Sigmoid colon (tissue), 7 donors: Measurements from ENCODE around the gene BBX. TPM values are rescaled to one million over a fixed set of nuclear protein-coding genes. Genes with fewer than 3 reads are reported as not detected.
"Not testable (repeated sequence)": the region's sequence is repeated elsewhere in the genome, so short reads cannot be mapped to it uniquely, and the experiment has no call there.

Experiments used
- DNase-seq: peaks from one replicate; pipeline ENCODE4 v3.0.0-alpha.2; 2019
- H3K27ac ChIP-seq, 4 donors: fragments of 200-600 bp; sonication (generic); one replicate each; pipeline ENCODE4 v1.5.1; 2016 to 2019; ENCODE audit warnings: mild to moderate bottlenecking in 1 of 4
- H3K27me3 ChIP-seq, 3 donors: fragments of 200-600 bp; sonication (generic); one replicate each; pipeline ENCODE4 v1.5.1; 2019; ENCODE audit warnings: mild to moderate bottlenecking in 1 of 3
- H3K36me3 ChIP-seq, 4 donors: fragments of 200-600 bp; sonication (generic); one replicate each; pipeline ENCODE4 v1.5.1; 2016 to 2019
- H3K4me1 ChIP-seq, 4 donors: fragments of 200-600 bp; sonication (generic); one replicate each; pipeline ENCODE4 v1.5.1; 2017 to 2019
- H3K4me3 ChIP-seq, 4 donors: fragments of 200-600 bp; sonication (generic); one replicate each; pipeline ENCODE4 v1.5.1; 2017 to 2019; ENCODE audit warnings: mild to moderate bottlenecking in 2 of 4, moderate library complexity in 1 of 4
- H3K9me3 ChIP-seq, 4 donors: fragments of 200-600 bp in 3 of 4; sonication (generic) in 3 of 4; one replicate each; pipeline versions ENCODE4 v1.5.1 to v1.6.1; 2013 to 2019
- EP300 ChIP-seq, 4 donors: sonication (generic); formaldehyde crosslinking; IDR thresholded peaks; one replicate each; pipeline ENCODE4 v1.6.1; 2017; ENCODE audit warnings: antibody characterized with exemption in 4 of 4
- POLR2A ChIP-seq, 2 donors: fragments of 450-650 bp; IDR thresholded peaks; one replicate each; pipeline ENCODE4 v1.6.1; 2016; ENCODE audit warnings: antibody characterized with exemption in 2 of 2, mild to moderate bottlenecking in 2 of 2, moderate library complexity in 2 of 2
- POLR2AphosphoS5 ChIP-seq, 4 donors: sonication (generic); formaldehyde crosslinking; IDR thresholded peaks; one replicate each; pipeline ENCODE4 v1.6.1; 2017; ENCODE audit warnings: antibody characterized with exemption in 4 of 4
- WGBS, 2 donors: extraction: QIAGEN DNeasy Blood & Tissue Kit; methylation state at CpG; one replicate each; pipeline ENCODE4 v1.1.7; 2013; 5-methylcytosine and 5-hydroxymethylcytosine counted together
- intact Hi-C: fragments of 100-400 bp; cut with DNase I; formaldehyde crosslinking; loops from one replicate; pipeline ENCODE4 v1.15.1; 2023
- polyA plus RNA-seq, 3 donors: library from polyadenylated mRNA; stranded (reverse); fragments of 200-250 nt; gene quantifications; one replicate each; pipeline ENCODE4 v1.2.3, GENCODE V29; 2013
- total RNA-seq, 4 donors: library from RNA; depleted of rRNA; stranded (reverse); fragments of >200 nt; gene quantifications; one replicate each; pipeline ENCODE4 v1.1.0, GENCODE V29; 2016
- TF ChIP-seq, protein P1 (sequence below), 4 experiments: fragments of 450-650 bp in 3 of 4; fragments of 200-600 bp in 1 of 4; IDR thresholded peaks; one replicate each; pipeline ENCODE4 v1.5.1; 2016 to 2019; ENCODE audit warnings: antibody characterized with exemption in 4 of 4, mild to moderate bottlenecking in 3 of 4, moderate library complexity in 2 of 4
- donor health status: healthy with polysubstance abuse.
- donor health status: Bipolar disorder and iron deficiency.
- donor health status: healthy.

The BBX gene
- total and polyA plus RNA-seq, 7 donors = 3.0 to 93.3 (median 71.1) TPM

DNA sequence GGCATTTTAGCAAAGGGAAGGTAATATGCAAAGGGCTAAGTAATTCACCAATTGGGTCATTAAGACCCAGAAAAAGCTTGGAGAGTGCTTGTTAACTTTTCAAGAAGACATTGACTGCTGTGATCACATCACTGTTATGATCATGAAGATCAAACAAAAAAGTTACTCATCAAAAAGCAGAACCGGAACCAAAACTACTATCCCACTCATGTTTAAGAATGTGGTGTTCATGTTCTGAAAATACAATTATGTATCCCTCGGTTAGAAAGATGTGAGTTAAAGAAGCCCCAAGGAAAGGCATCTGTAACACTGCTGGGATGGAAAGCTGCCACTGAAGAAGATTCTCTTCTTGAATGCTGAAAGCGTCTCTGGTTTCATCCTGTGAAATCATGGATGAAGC, 32.6 kb downstream of the BBX start:
- Histone ChIP-seq H3K27me3 (no peaks in the 10 kb centered on the region), H3K4me3 (no peak overlapping the region), H3K9me3 (no peaks in the 10 kb centered on the region), H3K27ac (no peak overlapping the region), H3K36me3 (no peaks in the 10 kb centered on the region), H3K4me1 (peaks cover 0 to 11% (median 4%) of the 10 kb centered on the region in 4 donors)
- WGBS, 2 donors = 89 to 93% methylated on average over 3 of the region's 3 CpGs
- intact Hi-C loops = no loop called here
- TF ChIP-seq POLR2AphosphoS5 (IDR thresholded peaks at IDR 0.05) (no peak), EP300 (IDR thresholded peaks at IDR 0.05) (no peak), POLR2A (IDR thresholded peaks at IDR 0.05) (no peak)
- TF ChIP-seq, protein P1, sequence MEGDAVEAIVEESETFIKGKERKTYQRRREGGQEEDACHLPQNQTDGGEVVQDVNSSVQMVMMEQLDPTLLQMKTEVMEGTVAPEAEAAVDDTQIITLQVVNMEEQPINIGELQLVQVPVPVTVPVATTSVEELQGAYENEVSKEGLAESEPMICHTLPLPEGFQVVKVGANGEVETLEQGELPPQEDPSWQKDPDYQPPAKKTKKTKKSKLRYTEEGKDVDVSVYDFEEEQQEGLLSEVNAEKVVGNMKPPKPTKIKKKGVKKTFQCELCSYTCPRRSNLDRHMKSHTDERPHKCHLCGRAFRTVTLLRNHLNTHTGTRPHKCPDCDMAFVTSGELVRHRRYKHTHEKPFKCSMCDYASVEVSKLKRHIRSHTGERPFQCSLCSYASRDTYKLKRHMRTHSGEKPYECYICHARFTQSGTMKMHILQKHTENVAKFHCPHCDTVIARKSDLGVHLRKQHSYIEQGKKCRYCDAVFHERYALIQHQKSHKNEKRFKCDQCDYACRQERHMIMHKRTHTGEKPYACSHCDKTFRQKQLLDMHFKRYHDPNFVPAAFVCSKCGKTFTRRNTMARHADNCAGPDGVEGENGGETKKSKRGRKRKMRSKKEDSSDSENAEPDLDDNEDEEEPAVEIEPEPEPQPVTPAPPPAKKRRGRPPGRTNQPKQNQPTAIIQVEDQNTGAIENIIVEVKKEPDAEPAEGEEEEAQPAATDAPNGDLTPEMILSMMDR (IDR thresholded peaks at IDR 0.05) = no peak
- no peak for DNase-seq

DNA sequence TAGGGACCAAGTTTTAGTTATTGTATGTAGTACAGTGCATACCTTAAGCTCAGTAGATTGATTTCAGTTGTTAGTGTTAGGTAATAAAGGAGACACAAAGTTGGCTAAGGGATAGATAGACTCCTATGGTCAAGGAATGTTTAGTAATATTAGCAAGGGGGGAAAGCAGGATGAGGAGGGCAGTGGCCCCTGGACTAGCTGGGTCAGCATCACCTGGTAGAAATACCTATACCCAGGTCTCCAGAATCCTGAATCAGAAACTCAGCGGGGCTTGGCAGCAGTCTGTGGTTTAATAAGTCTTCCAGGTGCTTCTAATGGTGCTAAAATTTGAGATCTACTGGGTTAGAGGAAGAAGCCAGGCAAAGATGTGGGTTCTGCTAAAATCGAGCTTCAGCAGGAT, 35.0 kb downstream of the BBX start:
- Histone ChIP-seq H3K9me3 (no peaks in the 10 kb centered on the region), H3K27me3 (no peaks in the 10 kb centered on the region), H3K4me3 (no peak overlapping the region), H3K27ac (no peak overlapping the region), H3K36me3 (no peaks in the 10 kb centered on the region), H3K4me1 (peaks cover 0 to 11% (median 4%) of the 10 kb centered on the region in 4 donors)
- no peak for DNase-seq
- intact Hi-C loops = no loop called here
- 94 to 95% methylated on average over 2 of the region's 2 CpGs for WGBS, 2 donors
- no peak for TF ChIP-seq POLR2AphosphoS5 (IDR thresholded peaks at IDR 0.05)
- TF ChIP-seq EP300 (IDR thresholded peaks at IDR 0.05) = no peak
- TF ChIP-seq POLR2A (IDR thresholded peaks at IDR 0.05) = no peak
- TF ChIP-seq, protein P1 (IDR thresholded peaks at IDR 0.05) = no peak

DNA sequence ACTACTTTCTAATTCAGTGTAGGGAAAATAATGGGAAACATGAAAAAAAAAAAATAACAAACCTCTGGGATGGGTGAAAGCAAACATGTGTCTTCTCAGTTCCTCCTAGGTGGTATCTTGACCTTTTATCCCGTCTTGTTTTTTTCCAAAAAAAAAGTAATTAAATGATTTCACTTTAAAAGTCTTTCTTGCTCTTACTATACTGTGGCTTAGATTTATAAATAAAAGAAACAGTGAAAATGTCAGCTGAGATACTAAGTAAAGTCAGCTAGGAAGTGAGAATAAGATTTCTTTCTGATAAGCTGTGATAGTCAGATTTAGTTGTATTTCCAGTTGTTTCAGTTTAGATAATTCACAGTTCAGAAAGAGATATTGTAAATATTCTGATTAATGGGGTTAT, 37.4 kb downstream of the BBX start:
- no peaks in the 10 kb centered on the region for H3K36me3 ChIP-seq
- WGBS, 2 donors = 74 to 75% methylated on average over 1 of the region's 1 CpG

DNA sequence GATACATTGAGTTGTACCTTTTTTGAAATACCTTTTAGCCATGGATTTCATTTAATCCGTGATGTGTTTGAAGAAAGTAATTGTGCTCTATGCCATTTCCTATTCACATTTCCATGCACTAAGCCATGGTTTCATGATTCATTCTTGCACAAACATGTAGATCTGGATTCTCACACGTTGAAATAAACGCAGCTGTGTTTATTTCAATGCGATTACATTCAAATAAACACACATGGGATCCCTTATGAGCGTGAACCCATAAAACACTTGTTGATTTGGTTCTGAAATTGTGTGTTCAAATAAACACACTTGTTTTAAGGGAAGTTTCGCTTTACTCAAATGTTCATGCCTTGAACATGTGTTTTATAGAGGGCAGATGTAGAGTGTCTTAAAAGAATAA, 39.2 kb downstream of the BBX start:
- Histone ChIP-seq H3K4me3 (no peak overlapping the region), H3K27me3 (no peaks in the 10 kb centered on the region), H3K9me3 (no peaks in the 10 kb centered on the region), H3K36me3 (no peaks in the 10 kb centered on the region), H3K27ac (no peak overlapping the region), H3K4me1 (peaks cover 0 to 17% (median 7%) of the 10 kb centered on the region in 4 donors)
- DNase-seq = no peak
- intact Hi-C loops = no loop called here
- WGBS, 2 donors = 65 to 70% methylated on average over 6 of the region's 6 CpGs
- no peak for TF ChIP-seq POLR2A (IDR thresholded peaks at IDR 0.05)
- TF ChIP-seq, protein P1 (IDR thresholded peaks at IDR 0.05) = no peak
- TF ChIP-seq EP300 (IDR thresholded peaks at IDR 0.05) = no peak
- no peak for TF ChIP-seq POLR2AphosphoS5 (IDR thresholded peaks at IDR 0.05)

More for the DNA sequence above, 37.4 kb downstream of the BBX start:
- H3K27ac ChIP-seq = no peak overlapping the region
- no peaks in the 10 kb centered on the region for H3K9me3 ChIP-seq
- H3K4me1 ChIP-seq = peaks cover 0 to 17% (median 7%) of the 10 kb centered on the region in 4 donors
- no peaks in the 10 kb centered on the region for H3K27me3 ChIP-seq
- no peak for DNase-seq
- intact Hi-C loops = no loop called here
- TF ChIP-seq EP300 (IDR thresholded peaks at IDR 0.05) (no peak), POLR2AphosphoS5 (IDR thresholded peaks at IDR 0.05) (no peak), POLR2A (IDR thresholded peaks at IDR 0.05) (no peak)
- TF ChIP-seq, protein P1 (IDR thresholded peaks at IDR 0.05) = no peak
- H3K4me3 ChIP-seq = no peak overlapping the region

DNA sequence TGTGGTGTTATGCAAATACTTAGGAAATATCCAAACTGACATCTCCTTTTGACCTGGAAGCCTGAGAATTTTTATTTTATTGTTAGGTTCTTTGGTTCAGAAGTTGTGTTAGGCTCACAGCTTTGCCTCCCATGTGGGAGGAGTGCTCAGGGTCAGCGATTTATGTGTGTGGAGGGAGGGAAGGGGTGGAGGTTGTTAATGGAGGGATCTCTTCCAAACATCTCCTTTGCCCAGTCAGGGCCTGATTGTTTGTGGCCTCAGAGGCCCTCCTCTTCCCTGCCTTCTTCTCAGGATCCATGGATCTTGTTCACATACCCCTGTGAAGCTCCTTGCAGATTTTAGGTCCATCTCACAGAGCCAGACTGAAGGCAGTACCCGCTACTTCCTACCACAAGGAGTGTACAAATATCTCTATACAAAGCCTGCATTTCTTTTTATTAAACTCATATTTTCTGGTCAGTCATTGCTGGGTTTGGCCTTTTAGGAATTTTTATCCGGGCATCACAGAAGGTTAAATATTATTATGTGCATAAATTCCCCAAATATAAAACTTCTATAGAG, 40.3 kb downstream of the BBX start:
- Histone ChIP-seq H3K9me3 (no peaks in the 10 kb centered on the region), H3K27me3 (no peaks in the 10 kb centered on the region), H3K36me3 (no peaks in the 10 kb centered on the region), H3K4me3 (no peak overlapping the region), H3K4me1 (peaks cover 0 to 17% (median 7%) of the 10 kb centered on the region in 4 donors), H3K27ac (no peak overlapping the region)
- TF ChIP-seq, protein P1 (IDR thresholded peaks at IDR 0.05) = no peak
- no peak for TF ChIP-seq EP300 (IDR thresholded peaks at IDR 0.05)
- 78 to 86% methylated on average over 3 of the region's 3 CpGs for WGBS, 2 donors
- DNase-seq = no peak
- intact Hi-C loops = no loop called here

DNA sequence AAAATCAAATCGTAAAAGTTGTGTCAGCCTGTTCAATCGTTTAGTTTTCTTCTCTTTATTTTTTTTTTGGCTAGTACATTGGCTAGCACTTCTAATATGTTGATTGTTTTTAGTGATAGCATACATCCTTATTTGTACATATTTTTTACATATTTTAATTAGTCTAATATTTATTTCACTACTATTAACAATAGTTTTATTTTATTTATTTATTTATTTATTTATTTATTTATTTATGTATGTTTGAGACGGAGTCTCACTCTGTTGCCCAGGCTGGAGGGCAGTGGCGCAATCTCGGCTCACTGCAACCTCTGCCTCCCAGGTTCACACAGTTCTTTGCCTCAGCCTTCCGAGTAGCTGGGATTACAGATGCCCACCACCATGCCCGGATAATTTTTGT, 42.5 kb downstream of the BBX start:
- H3K36me3 ChIP-seq, H3K9me3 ChIP-seq: not testable (repeated sequence)

DNA sequence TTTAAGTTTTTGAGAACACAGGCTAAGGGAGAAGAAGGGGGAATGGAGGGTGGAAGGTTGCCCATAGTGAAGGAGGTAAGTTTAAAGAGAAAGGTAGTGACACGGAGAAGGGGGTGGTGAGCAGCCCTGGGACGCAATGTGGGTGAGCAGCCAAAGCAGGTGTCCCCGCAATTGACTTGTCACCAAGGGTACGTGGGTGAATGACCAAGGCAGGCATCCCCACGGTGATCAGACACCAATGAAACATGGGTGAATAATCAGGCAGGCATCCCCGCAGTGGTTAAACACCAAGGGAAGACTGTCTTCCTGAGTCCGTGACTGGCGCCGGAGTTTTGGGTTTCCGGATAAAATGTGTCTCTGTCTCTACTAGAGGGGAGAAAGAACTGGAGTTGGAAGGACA, 48.3 kb downstream of the BBX start:
- DNase-seq, H3K36me3 ChIP-seq, H3K27me3 ChIP-seq, H3K27ac ChIP-seq, H3K4me1 ChIP-seq, H3K4me3 ChIP-seq, H3K9me3 ChIP-seq: not testable (repeated sequence)
- intact Hi-C loops = loop anchor here (10.0 kb wide), 1 partner anchor 104 kb away; no protein-coding TSS in a partner anchor
- WGBS, 2 donors = 94% methylated on average over 10 of the region's 10 CpGs

More for the DNA sequence above, 42.5 kb downstream of the BBX start:
- H3K27me3 ChIP-seq, DNase-seq, H3K27ac ChIP-seq, intact Hi-C loops, H3K4me3 ChIP-seq: not testable (repeated sequence)
- peaks cover 0 to 17% (median 7%) of the 10 kb centered on the region in 4 donors for H3K4me1 ChIP-seq
- WGBS, 2 donors = 94 to 97% methylated on average over 7 of the region's 7 CpGs
